ENCODE measurements around the gene MAP7. TPM values are rescaled to one million over a fixed set of nuclear protein-coding genes. Genes with fewer than 3 reads are reported as not detected.

Gene MAP7
- total and polyA plus RNA-seq, 4 donors: 3.2 to 17.5 (median 8.3) TPM

DNA sequence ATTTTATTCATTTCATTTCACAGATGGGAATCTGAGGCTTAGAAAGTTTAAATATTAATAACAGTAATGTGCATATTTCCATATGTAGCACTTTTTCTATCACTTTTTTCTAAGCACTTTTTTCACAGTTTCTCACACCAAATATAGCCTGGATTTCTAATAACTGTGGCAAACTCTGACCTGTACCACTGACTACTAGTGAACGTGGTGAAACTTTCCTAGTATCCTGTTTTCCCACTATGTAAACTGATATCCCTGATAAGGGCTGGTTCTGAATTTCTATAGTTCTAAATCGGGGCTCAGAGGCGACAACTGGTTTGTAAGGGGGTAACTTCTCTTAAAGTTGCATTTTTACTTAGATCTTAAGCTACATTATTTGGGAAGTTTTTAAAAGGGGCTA, 32.6 kb downstream of the MAP7 start:
- H3K27me3 ChIP-seq (ENCODE audit: control insufficient read depth in 4 of 4, insufficient read depth in 4 of 4, low read length in 3 of 4): no peaks in the 10 kb centered on the region
- no peaks in the 10 kb centered on the region for H3K36me3 ChIP-seq (ENCODE audit: control insufficient read depth in 4 of 4, insufficient read depth in 3 of 4, low read depth in 1 of 4, low read length in 3 of 4)
- H3K4me3 ChIP-seq (ENCODE audit: low read depth in 1 of 3, low read length in 3 of 3): no peak overlapping the region
- H3K9ac ChIP-seq (ENCODE audit: low read depth in 1 of 2, low read length in 2 of 2): no peak overlapping the region
- H3K4me1 ChIP-seq (ENCODE audit: control insufficient read depth in 4 of 4, insufficient read depth in 4 of 4, low read length in 3 of 4): peaks cover 2 to 19% (median 4%) of the 10 kb centered on the region in 4 donors
- DNase-seq (ENCODE audit: low spot score): no peak
- no peak overlapping the region for H3K27ac ChIP-seq (ENCODE audit: low read depth in 1 of 2, low read length in 2 of 2)
- 55% methylated on average over 3 of the region's 3 CpGs for WGBS
- TF ChIP-seq, protein P1, sequence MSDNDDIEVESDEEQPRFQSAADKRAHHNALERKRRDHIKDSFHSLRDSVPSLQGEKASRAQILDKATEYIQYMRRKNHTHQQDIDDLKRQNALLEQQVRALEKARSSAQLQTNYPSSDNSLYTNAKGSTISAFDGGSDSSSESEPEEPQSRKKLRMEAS (IDR thresholded peaks at IDR 0.05): no peak
- TF ChIP-seq HNF4A (conservative IDR thresholded peaks at IDR 0.05): peak in 1 of 2 donors; percentile 38
- no peak for TF ChIP-seq FOXA2 (IDR thresholded peaks at IDR 0.05)
- TF ChIP-seq, protein P2, sequence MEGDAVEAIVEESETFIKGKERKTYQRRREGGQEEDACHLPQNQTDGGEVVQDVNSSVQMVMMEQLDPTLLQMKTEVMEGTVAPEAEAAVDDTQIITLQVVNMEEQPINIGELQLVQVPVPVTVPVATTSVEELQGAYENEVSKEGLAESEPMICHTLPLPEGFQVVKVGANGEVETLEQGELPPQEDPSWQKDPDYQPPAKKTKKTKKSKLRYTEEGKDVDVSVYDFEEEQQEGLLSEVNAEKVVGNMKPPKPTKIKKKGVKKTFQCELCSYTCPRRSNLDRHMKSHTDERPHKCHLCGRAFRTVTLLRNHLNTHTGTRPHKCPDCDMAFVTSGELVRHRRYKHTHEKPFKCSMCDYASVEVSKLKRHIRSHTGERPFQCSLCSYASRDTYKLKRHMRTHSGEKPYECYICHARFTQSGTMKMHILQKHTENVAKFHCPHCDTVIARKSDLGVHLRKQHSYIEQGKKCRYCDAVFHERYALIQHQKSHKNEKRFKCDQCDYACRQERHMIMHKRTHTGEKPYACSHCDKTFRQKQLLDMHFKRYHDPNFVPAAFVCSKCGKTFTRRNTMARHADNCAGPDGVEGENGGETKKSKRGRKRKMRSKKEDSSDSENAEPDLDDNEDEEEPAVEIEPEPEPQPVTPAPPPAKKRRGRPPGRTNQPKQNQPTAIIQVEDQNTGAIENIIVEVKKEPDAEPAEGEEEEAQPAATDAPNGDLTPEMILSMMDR (IDR thresholded peaks at IDR 0.05; ENCODE audit: low read depth, low read length, missing input control): no peak
- peak in 1 of 2 donors; percentile 10 for TF ChIP-seq RXRA (IDR thresholded peaks at IDR 0.05)
- H3K9me3 ChIP-seq (ENCODE audit: control insufficient read depth in 4 of 4, low read length in 3 of 4): no peaks in the 10 kb centered on the region

DNA sequence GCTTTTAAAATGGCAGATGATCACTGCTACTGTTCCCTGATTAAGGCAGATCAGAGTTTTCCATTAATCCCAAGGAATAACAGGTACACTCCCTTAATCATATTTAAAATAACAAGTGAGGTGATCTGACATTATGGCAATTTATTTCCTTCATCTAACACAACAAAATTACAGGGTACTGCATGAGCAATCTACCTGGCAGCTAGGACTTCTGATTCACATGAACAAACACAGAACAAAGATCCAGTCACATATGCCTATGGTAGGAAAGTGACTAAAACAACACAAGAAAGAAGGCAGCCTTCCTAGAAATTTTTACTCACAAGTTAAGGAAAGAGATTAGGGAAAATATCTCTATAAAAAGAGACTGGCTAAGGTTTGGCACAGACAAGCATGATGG, 33.2 kb downstream of the MAP7 start:
- Histone ChIP-seq H3K9ac (ENCODE audit: low read depth in 1 of 2, low read length in 2 of 2) (no peak overlapping the region), H3K36me3 (ENCODE audit: control insufficient read depth in 4 of 4, insufficient read depth in 3 of 4, low read depth in 1 of 4, low read length in 3 of 4) (no peaks in the 10 kb centered on the region), H3K9me3 (ENCODE audit: control insufficient read depth in 4 of 4, low read length in 3 of 4) (no peaks in the 10 kb centered on the region), H3K4me1 (ENCODE audit: control insufficient read depth in 4 of 4, insufficient read depth in 4 of 4, low read length in 3 of 4) (peaks cover 2 to 24% (median 9%) of the 10 kb centered on the region in 4 donors), H3K27me3 (ENCODE audit: control insufficient read depth in 4 of 4, insufficient read depth in 4 of 4, low read length in 3 of 4) (no peaks in the 10 kb centered on the region), H3K27ac (ENCODE audit: low read depth in 1 of 2, low read length in 2 of 2) (no peak overlapping the region), H3K4me3 (ENCODE audit: low read depth in 1 of 3, low read length in 3 of 3) (no peak overlapping the region)
- TF ChIP-seq JUND (IDR thresholded peaks at IDR 0.05) (no peak), FOXA2 (IDR thresholded peaks at IDR 0.05) (no peak), NR2F2 (IDR thresholded peaks at IDR 0.05) (no peak), TAF1 (conservative IDR thresholded peaks at IDR 0.05) (no peak), HNF4G (IDR thresholded peaks at IDR 0.05) (no peak), EGR1 (IDR thresholded peaks at IDR 0.05; ENCODE audit: low read depth in 2 of 2) (no peak), RXRA (IDR thresholded peaks at IDR 0.05) (no peak), SP1 (IDR thresholded peaks at IDR 0.05) (no peak), GABPA (IDR thresholded peaks at IDR 0.05 in 1 of 2, conservative IDR thresholded peaks at IDR 0.05 in 1 of 2) (no peak), HNF4A (conservative IDR thresholded peaks at IDR 0.05) (no peak)
- TF ChIP-seq, protein P2 (IDR thresholded peaks at IDR 0.05; ENCODE audit: low read depth, low read length, missing input control): no peak
- TF ChIP-seq, protein P1 (IDR thresholded peaks at IDR 0.05): no peak
- TF ChIP-seq, protein P3, sequence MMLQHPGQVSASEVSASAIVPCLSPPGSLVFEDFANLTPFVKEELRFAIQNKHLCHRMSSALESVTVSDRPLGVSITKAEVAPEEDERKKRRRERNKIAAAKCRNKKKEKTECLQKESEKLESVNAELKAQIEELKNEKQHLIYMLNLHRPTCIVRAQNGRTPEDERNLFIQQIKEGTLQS (IDR thresholded peaks at IDR 0.05): no peak
- DNase-seq (ENCODE audit: low spot score): no peak

DNA sequence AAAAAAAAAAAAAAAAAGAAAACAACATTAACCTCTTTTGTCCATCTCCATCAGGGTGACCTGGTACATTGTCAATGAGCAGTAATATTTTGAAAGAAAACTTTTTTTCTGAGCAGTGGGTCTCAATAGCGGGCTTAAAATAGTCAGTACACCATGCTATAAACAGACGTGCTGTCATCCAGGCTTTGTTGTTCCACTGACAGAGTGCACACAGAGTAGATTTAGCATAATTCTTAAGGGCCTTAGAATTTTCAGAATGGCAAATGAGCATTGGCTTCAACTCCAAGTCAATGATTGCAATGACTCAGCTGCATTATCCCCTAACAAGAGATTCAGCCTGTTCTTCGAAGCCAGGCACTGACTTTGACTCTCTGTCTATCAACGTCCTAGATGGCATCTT, 35.6 kb downstream of the MAP7 start:
- Histone ChIP-seq H3K27ac (ENCODE audit: low read depth in 1 of 2, low read length in 2 of 2) (no peak overlapping the region), H3K4me3 (ENCODE audit: low read depth in 1 of 3, low read length in 3 of 3) (no peak overlapping the region), H3K9ac (ENCODE audit: low read depth in 1 of 2, low read length in 2 of 2) (no peak overlapping the region), H3K27me3 (ENCODE audit: control insufficient read depth in 4 of 4, insufficient read depth in 4 of 4, low read length in 3 of 4) (no peaks in the 10 kb centered on the region), H3K36me3 (ENCODE audit: control insufficient read depth in 4 of 4, insufficient read depth in 3 of 4, low read depth in 1 of 4, low read length in 3 of 4) (no peaks in the 10 kb centered on the region), H3K4me1 (ENCODE audit: control insufficient read depth in 4 of 4, insufficient read depth in 4 of 4, low read length in 3 of 4) (peaks cover 2 to 40% (median 27%) of the 10 kb centered on the region in 4 donors), H3K9me3 (ENCODE audit: control insufficient read depth in 4 of 4, low read length in 3 of 4) (no peaks in the 10 kb centered on the region)
- no peak for DNase-seq (ENCODE audit: low spot score)
- 92% methylated on average over 4 of the region's 4 CpGs for WGBS
- TF ChIP-seq EGR1 (IDR thresholded peaks at IDR 0.05; ENCODE audit: low read depth in 2 of 2) (no peak), YY1 (IDR thresholded peaks at IDR 0.05) (no peak), NR2F2 (IDR thresholded peaks at IDR 0.05) (no peak), TAF1 (conservative IDR thresholded peaks at IDR 0.05) (no peak), GABPA (IDR thresholded peaks at IDR 0.05 in 1 of 2, conservative IDR thresholded peaks at IDR 0.05 in 1 of 2) (no peak), JUND (IDR thresholded peaks at IDR 0.05) (no peak), RXRA (IDR thresholded peaks at IDR 0.05) (no peak), RAD21 (IDR thresholded peaks at IDR 0.05) (no peak)
- TF ChIP-seq, protein P2 (IDR thresholded peaks at IDR 0.05; ENCODE audit: low read depth, low read length, missing input control): no peak
- TF ChIP-seq, protein P4, sequence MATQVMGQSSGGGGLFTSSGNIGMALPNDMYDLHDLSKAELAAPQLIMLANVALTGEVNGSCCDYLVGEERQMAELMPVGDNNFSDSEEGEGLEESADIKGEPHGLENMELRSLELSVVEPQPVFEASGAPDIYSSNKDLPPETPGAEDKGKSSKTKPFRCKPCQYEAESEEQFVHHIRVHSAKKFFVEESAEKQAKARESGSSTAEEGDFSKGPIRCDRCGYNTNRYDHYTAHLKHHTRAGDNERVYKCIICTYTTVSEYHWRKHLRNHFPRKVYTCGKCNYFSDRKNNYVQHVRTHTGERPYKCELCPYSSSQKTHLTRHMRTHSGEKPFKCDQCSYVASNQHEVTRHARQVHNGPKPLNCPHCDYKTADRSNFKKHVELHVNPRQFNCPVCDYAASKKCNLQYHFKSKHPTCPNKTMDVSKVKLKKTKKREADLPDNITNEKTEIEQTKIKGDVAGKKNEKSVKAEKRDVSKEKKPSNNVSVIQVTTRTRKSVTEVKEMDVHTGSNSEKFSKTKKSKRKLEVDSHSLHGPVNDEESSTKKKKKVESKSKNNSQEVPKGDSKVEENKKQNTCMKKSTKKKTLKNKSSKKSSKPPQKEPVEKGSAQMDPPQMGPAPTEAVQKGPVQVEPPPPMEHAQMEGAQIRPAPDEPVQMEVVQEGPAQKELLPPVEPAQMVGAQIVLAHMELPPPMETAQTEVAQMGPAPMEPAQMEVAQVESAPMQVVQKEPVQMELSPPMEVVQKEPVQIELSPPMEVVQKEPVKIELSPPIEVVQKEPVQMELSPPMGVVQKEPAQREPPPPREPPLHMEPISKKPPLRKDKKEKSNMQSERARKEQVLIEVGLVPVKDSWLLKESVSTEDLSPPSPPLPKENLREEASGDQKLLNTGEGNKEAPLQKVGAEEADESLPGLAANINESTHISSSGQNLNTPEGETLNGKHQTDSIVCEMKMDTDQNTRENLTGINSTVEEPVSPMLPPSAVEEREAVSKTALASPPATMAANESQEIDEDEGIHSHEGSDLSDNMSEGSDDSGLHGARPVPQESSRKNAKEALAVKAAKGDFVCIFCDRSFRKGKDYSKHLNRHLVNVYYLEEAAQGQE (IDR thresholded peaks at IDR 0.05): no peak
